ENCODE measurements around the gene AMDHD1. TPM values are rescaled to one million over a fixed set of nuclear protein-coding genes. Genes with fewer than 3 reads are reported as not detected.

Gene AMDHD1
- polyA plus RNA-seq, 1 donor from 2014 or later: 0.20 TPM

- H3K9me3 ChIP-seq (ENCODE audit: low read length): no peaks in the 10 kb centered on the region
- no peaks in the 10 kb centered on the region for H4K20me1 ChIP-seq (ENCODE audit: insufficient read depth)
- H3K79me2 ChIP-seq (replicated peaks; ENCODE audit: insufficient read depth, low read length): no peaks in the 10 kb centered on the region
- no peaks in the 10 kb centered on the region for H3K36me3 ChIP-seq (ENCODE audit: insufficient read depth, low read length)
- H3F3A ChIP-seq (ENCODE audit: insufficient read depth, low read length, poor library complexity, severe bottlenecking): no peaks in the 10 kb centered on the region
- no peaks in the 10 kb centered on the region for H3K27me3 ChIP-seq (ENCODE audit: insufficient read depth, low read depth, low read length)
- H3K9me2 ChIP-seq (ENCODE audit: insufficient read depth, low read length): no peaks in the 10 kb centered on the region
- no peak overlapping the region for H3K9ac ChIP-seq (ENCODE audit: low read length)
- no peak overlapping the region for H3K27ac ChIP-seq (ENCODE audit: low read length)
- H3K4me3 ChIP-seq (ENCODE audit: low read length): no peak overlapping the region
- no peak overlapping the region for H3K4me2 ChIP-seq (ENCODE audit: low read length)
- H2AFZ ChIP-seq (ENCODE audit: low read depth, low read length): no peak overlapping the region
- TF ChIP-seq TAF1 (IDR thresholded peaks at IDR 0.05; ENCODE audit: low read depth) (no peak), SMC3 (conservative IDR thresholded peaks at IDR 0.05; ENCODE audit: poor library complexity) (no peak), MXI1 (conservative IDR thresholded peaks at IDR 0.05; ENCODE audit: poor library complexity, severe bottlenecking) (no peak), EP300 (conservative IDR thresholded peaks at IDR 0.05; ENCODE audit: poor library complexity, severe bottlenecking) (no peak), POLR2AphosphoS5 (IDR thresholded peaks at IDR 0.05) (no peak), RAD21 (conservative IDR thresholded peaks at IDR 0.05) (no peak), EZH2 (IDR thresholded peaks at IDR 0.05; ENCODE audit: borderline replicate concordance, insufficient read depth, low read length, poor library complexity, severe bottlenecking) (no peak)
- TF ChIP-seq, protein P1, sequence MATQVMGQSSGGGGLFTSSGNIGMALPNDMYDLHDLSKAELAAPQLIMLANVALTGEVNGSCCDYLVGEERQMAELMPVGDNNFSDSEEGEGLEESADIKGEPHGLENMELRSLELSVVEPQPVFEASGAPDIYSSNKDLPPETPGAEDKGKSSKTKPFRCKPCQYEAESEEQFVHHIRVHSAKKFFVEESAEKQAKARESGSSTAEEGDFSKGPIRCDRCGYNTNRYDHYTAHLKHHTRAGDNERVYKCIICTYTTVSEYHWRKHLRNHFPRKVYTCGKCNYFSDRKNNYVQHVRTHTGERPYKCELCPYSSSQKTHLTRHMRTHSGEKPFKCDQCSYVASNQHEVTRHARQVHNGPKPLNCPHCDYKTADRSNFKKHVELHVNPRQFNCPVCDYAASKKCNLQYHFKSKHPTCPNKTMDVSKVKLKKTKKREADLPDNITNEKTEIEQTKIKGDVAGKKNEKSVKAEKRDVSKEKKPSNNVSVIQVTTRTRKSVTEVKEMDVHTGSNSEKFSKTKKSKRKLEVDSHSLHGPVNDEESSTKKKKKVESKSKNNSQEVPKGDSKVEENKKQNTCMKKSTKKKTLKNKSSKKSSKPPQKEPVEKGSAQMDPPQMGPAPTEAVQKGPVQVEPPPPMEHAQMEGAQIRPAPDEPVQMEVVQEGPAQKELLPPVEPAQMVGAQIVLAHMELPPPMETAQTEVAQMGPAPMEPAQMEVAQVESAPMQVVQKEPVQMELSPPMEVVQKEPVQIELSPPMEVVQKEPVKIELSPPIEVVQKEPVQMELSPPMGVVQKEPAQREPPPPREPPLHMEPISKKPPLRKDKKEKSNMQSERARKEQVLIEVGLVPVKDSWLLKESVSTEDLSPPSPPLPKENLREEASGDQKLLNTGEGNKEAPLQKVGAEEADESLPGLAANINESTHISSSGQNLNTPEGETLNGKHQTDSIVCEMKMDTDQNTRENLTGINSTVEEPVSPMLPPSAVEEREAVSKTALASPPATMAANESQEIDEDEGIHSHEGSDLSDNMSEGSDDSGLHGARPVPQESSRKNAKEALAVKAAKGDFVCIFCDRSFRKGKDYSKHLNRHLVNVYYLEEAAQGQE (IDR thresholded peaks at IDR 0.05; ENCODE audit: borderline replicate concordance): no peak
- TF ChIP-seq, protein P2, sequence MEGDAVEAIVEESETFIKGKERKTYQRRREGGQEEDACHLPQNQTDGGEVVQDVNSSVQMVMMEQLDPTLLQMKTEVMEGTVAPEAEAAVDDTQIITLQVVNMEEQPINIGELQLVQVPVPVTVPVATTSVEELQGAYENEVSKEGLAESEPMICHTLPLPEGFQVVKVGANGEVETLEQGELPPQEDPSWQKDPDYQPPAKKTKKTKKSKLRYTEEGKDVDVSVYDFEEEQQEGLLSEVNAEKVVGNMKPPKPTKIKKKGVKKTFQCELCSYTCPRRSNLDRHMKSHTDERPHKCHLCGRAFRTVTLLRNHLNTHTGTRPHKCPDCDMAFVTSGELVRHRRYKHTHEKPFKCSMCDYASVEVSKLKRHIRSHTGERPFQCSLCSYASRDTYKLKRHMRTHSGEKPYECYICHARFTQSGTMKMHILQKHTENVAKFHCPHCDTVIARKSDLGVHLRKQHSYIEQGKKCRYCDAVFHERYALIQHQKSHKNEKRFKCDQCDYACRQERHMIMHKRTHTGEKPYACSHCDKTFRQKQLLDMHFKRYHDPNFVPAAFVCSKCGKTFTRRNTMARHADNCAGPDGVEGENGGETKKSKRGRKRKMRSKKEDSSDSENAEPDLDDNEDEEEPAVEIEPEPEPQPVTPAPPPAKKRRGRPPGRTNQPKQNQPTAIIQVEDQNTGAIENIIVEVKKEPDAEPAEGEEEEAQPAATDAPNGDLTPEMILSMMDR (IDR thresholded peaks at IDR 0.05; ENCODE audit: poor library complexity, severe bottlenecking): no peak
Observed at GRCh38 chr12:96006727-96007126, 63.6 kb downstream of the AMDHD1 start.

GRCh38 chr12:96007729-96008128 is 64.6 kb downstream of the AMDHD1 start:
- Histone ChIP-seq H2AFZ (ENCODE audit: low read depth, low read length) (no peak overlapping the region), H3K27me3 (ENCODE audit: insufficient read depth, low read depth, low read length) (no peaks in the 10 kb centered on the region), H3K27ac (ENCODE audit: low read length) (no peak overlapping the region), H3F3A (ENCODE audit: insufficient read depth, low read length, poor library complexity, severe bottlenecking) (no peaks in the 10 kb centered on the region), H3K9me2 (ENCODE audit: insufficient read depth, low read length) (no peaks in the 10 kb centered on the region), H3K79me2 (replicated peaks; ENCODE audit: insufficient read depth, low read length) (no peaks in the 10 kb centered on the region), H4K20me1 (ENCODE audit: insufficient read depth) (no peaks in the 10 kb centered on the region), H3K4me2 (ENCODE audit: low read length) (no peak overlapping the region), H3K9me3 (ENCODE audit: low read length) (no peaks in the 10 kb centered on the region), H3K9ac (ENCODE audit: low read length) (no peak overlapping the region), H3K4me3 (ENCODE audit: low read length) (no peak overlapping the region), H3K36me3 (ENCODE audit: insufficient read depth, low read length) (no peaks in the 10 kb centered on the region)
- TF ChIP-seq MXI1 (conservative IDR thresholded peaks at IDR 0.05; ENCODE audit: poor library complexity, severe bottlenecking): no peak
- TF ChIP-seq EZH2 (IDR thresholded peaks at IDR 0.05; ENCODE audit: borderline replicate concordance, insufficient read depth, low read length, poor library complexity, severe bottlenecking): no peak
- TF ChIP-seq, protein P2 (IDR thresholded peaks at IDR 0.05; ENCODE audit: poor library complexity, severe bottlenecking): no peak
- no peak for TF ChIP-seq SMC3 (conservative IDR thresholded peaks at IDR 0.05; ENCODE audit: poor library complexity)
- TF ChIP-seq, protein P1 (IDR thresholded peaks at IDR 0.05; ENCODE audit: borderline replicate concordance): no peak
- no peak for TF ChIP-seq TAF1 (IDR thresholded peaks at IDR 0.05; ENCODE audit: low read depth)
- no peak for TF ChIP-seq POLR2AphosphoS5 (IDR thresholded peaks at IDR 0.05)
- no peak for TF ChIP-seq RAD21 (conservative IDR thresholded peaks at IDR 0.05)
- no peak for TF ChIP-seq EP300 (conservative IDR thresholded peaks at IDR 0.05; ENCODE audit: poor library complexity, severe bottlenecking)

All from neural cell (in vitro differentiated cells).